ENCODE results near the gene TRMT10B.

Gene TRMT10B

DNA sequence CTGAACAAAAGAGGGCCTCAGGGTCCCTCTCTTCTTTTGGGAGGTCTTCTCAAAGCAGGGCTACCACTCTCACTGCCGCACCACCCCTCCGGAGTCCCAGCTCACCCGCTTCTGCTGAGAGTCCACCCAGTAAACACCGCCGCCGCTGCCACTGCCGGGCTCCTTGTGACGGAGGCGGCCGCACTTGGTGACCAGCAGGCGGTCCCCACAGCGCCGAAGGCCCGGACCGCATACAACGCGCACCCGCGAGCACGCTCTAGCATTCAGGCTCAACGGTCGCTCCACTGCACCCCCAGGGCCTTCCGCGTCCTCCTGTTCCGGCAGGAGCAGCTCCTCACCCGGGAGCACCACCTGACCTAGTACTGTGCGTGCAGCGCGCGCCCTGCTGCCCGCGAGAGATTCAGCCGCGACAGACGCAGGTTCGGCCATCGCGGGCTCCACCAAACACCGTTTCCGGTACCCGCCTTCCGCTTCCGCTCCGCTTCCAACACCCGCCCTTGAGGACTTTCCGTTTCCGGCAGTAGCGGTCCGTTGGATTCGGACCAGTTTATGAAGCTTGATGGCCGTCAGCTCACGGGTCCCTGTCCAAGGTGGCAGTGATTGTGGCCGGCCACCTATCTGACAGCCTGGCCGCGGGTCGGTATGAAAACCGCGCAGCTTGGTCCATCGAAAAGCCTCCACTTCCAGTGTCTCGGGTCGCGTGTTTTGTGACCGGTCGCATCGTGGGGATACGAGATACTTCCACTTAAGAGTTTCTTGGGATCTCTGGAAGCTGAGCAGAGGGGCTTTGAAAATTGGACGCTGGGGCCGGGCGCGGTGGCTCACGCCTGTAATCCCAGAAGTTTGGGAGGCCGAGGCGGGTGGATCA is 31.2 kb downstream of the TRMT10B start, which contains the start of gene EXOSC3:
Gene EXOSC3 (minus strand): TSS at position 449 of the 868 bp plus-strand sequence. CDS start 20 bp downstream, at position 429.
- peak; percentile 97 for ATAC-seq
- TF ChIP-seq ZNF565 (CRISPR knock-in tag; conservative IDR thresholded peaks at IDR 0.05; ENCODE audit: low read depth) = no peak
- TF ChIP-seq ISL1 (CRISPR knock-in tag; IDR thresholded peaks at IDR 0.05) = no peak
- no peak for TF ChIP-seq OSR1 (CRISPR knock-in tag; IDR thresholded peaks at IDR 0.05)
- no peak for TF ChIP-seq ARNTL (CRISPR knock-in tag; IDR thresholded peaks at IDR 0.05; ENCODE audit: borderline replicate concordance, low read depth)
- TF ChIP-seq ZNF8 (CRISPR knock-in tag; IDR thresholded peaks at IDR 0.05) = no peak

GRCh38 chr9:37787059-37787458 is 33.5 kb downstream of the TRMT10B start:
- TF ChIP-seq POU6F1 (CRISPR knock-in tag; IDR thresholded peaks at IDR 0.05; ENCODE audit: borderline replicate concordance, low read depth) = no peak
- no peak for TF ChIP-seq OSR1 (CRISPR knock-in tag; IDR thresholded peaks at IDR 0.05)
- TF ChIP-seq, protein P1, sequence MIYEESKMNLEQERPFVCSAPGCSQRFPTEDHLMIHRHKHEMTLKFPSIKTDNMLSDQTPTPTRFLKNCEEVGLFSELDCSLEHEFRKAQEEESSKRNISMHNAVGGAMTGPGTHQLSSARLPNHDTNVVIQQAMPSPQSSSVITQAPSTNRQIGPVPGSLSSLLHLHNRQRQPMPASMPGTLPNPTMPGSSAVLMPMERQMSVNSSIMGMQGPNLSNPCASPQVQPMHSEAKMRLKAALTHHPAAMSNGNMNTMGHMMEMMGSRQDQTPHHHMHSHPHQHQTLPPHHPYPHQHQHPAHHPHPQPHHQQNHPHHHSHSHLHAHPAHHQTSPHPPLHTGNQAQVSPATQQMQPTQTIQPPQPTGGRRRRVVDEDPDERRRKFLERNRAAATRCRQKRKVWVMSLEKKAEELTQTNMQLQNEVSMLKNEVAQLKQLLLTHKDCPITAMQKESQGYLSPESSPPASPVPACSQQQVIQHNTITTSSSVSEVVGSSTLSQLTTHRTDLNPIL (CRISPR knock-in tag; IDR thresholded peaks at IDR 0.05; ENCODE audit: low read depth) = no peak
- TF ChIP-seq ZNF565 (CRISPR knock-in tag; conservative IDR thresholded peaks at IDR 0.05; ENCODE audit: low read depth) = no peak
- TF ChIP-seq GLIS3 (CRISPR knock-in tag; IDR thresholded peaks at IDR 0.05) = no peak
- no peak for TF ChIP-seq ISL1 (CRISPR knock-in tag; IDR thresholded peaks at IDR 0.05)
- TF ChIP-seq, protein P2, sequence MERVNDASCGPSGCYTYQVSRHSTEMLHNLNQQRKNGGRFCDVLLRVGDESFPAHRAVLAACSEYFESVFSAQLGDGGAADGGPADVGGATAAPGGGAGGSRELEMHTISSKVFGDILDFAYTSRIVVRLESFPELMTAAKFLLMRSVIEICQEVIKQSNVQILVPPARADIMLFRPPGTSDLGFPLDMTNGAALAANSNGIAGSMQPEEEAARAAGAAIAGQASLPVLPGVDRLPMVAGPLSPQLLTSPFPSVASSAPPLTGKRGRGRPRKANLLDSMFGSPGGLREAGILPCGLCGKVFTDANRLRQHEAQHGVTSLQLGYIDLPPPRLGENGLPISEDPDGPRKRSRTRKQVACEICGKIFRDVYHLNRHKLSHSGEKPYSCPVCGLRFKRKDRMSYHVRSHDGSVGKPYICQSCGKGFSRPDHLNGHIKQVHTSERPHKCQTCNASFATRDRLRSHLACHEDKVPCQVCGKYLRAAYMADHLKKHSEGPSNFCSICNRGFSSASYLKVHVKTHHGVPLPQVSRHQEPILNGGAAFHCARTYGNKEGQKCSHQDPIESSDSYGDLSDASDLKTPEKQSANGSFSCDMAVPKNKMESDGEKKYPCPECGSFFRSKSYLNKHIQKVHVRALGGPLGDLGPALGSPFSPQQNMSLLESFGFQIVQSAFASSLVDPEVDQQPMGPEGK (CRISPR knock-in tag; IDR thresholded peaks at IDR 0.05; ENCODE audit: borderline replicate concordance) = no peak
- TF ChIP-seq ZNF8 (CRISPR knock-in tag; IDR thresholded peaks at IDR 0.05) = no peak
- no peak for TF ChIP-seq ZFP3 (CRISPR knock-in tag; IDR thresholded peaks at IDR 0.05)
- TF ChIP-seq TCF4 (CRISPR knock-in tag; IDR thresholded peaks at IDR 0.05; ENCODE audit: borderline replicate concordance) = no peak
- TF ChIP-seq SNAI2 (CRISPR knock-in tag; IDR thresholded peaks at IDR 0.05) = no peak
- TF ChIP-seq, protein P3, sequence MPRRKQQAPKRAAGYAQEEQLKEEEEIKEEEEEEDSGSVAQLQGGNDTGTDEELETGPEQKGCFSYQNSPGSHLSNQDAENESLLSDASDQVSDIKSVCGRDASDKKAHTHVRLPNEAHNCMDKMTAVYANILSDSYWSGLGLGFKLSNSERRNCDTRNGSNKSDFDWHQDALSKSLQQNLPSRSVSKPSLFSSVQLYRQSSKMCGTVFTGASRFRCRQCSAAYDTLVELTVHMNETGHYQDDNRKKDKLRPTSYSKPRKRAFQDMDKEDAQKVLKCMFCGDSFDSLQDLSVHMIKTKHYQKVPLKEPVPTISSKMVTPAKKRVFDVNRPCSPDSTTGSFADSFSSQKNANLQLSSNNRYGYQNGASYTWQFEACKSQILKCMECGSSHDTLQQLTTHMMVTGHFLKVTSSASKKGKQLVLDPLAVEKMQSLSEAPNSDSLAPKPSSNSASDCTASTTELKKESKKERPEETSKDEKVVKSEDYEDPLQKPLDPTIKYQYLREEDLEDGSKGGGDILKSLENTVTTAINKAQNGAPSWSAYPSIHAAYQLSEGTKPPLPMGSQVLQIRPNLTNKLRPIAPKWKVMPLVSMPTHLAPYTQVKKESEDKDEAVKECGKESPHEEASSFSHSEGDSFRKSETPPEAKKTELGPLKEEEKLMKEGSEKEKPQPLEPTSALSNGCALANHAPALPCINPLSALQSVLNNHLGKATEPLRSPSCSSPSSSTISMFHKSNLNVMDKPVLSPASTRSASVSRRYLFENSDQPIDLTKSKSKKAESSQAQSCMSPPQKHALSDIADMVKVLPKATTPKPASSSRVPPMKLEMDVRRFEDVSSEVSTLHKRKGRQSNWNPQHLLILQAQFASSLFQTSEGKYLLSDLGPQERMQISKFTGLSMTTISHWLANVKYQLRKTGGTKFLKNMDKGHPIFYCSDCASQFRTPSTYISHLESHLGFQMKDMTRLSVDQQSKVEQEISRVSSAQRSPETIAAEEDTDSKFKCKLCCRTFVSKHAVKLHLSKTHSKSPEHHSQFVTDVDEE (CRISPR knock-in tag; IDR thresholded peaks at IDR 0.05) = no peak
- TF ChIP-seq ZNF70 (CRISPR knock-in tag; IDR thresholded peaks at IDR 0.05) = no peak
- TF ChIP-seq ZFP30 (CRISPR knock-in tag; IDR thresholded peaks at IDR 0.05) = no peak
- ATAC-seq = no peak

DNA sequence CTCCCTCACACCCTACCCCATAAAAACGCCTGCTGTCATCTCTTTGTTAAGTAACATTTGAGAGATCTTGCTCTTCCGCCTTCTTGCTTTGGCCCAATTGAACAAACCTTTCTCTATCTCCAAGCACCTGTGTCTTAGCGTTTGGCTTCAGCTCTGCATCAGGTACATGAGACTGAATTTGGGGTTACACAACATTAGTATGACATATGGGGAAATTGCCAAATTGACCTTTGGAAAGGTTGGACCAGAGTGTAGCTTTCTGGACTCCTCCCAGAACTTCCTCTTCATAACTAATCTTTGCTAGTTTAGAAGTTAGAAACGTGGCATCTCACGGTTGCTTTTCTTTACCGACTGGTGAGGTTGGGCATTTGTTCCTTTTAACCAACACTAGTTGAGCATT is 34.7 kb downstream of the TRMT10B start:
- TF ChIP-seq OSR1 (CRISPR knock-in tag; IDR thresholded peaks at IDR 0.05) = no peak
- TF ChIP-seq ESRRG (CRISPR knock-in tag; IDR thresholded peaks at IDR 0.05) = no peak
- ATAC-seq = no peak

DNA sequence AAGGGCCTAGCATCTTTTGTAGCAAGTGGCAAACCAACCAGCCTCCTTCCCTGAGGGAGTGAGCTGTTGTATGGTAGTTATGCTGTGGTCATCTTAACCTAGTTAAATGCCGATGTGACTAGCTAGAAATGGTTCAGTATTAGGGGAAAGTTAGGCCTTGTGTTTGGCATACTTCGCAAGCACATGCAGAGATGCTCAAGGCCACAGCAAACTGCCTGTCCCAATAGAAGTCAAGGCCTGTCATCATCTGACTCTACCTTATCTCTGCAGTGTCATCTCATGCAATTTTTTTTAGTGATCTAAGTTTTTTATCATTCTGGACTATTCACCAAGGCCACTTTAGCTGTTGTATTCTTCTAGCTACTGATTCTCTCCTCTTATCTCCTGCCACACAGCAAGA is 36.5 kb downstream of the TRMT10B start:
- ATAC-seq = no peak
- TF ChIP-seq GLIS3 (CRISPR knock-in tag; IDR thresholded peaks at IDR 0.05) = no peak
- no peak for TF ChIP-seq ZNF70 (CRISPR knock-in tag; IDR thresholded peaks at IDR 0.05)
- TF ChIP-seq ZFP3 (CRISPR knock-in tag; IDR thresholded peaks at IDR 0.05) = no peak

DNA sequence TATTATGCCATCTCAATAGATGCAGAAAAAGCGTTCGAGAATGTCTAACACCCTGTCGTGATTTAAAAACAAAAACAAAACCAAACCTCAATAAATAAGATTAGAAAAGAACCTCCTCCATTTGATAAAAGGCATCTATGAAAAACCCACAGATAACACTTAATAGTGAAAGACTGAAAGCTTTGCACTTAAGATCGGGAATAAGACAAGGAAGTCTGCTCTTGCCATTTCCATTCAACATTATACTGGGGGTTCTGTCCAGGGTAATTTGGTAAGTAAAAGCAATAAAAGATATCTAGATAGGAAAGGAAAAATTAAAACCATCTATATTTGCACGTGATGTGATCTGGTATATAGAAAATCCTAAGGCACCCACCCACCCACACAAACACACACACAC is 38.5 kb downstream of the TRMT10B start:
- no peak for ATAC-seq

More for the DNA sequence above, 38.5 kb downstream of the TRMT10B start:
- TF ChIP-seq ZNF70 (CRISPR knock-in tag; IDR thresholded peaks at IDR 0.05) (no peak), CSRNP3 (CRISPR knock-in tag; IDR thresholded peaks at IDR 0.05) (no peak), TCF4 (CRISPR knock-in tag; IDR thresholded peaks at IDR 0.05; ENCODE audit: borderline replicate concordance) (peak; percentile 63; the same call in 1 of the 2 replicates), ISL1 (CRISPR knock-in tag; IDR thresholded peaks at IDR 0.05) (no peak), SNAI2 (CRISPR knock-in tag; IDR thresholded peaks at IDR 0.05) (no peak)

Data from SK-N-SH treated with all-trans-retinoic acid at 6 μM for 48 hours (cell line).